Caki2 (cell line): ENCODE data around the gene ATP5F1C. TPM values are rescaled to one million over a fixed set of nuclear protein-coding genes. Genes with fewer than 3 reads are reported as not detected.
"Not testable (repeated sequence)": the region's sequence is repeated elsewhere in the genome, so short reads cannot be mapped to it uniquely, and the experiment has no call there.

ENCODE experiments used
- DNase-seq: peaks from one replicate; pipeline ENCODE4 v3.0.0-alpha.2; 2015; ENCODE audit warnings: low read depth
- in situ Hi-C: cut with HindIII; loops from 2 replicates; pipeline ENCODE4 v1.10.0; 2016; ENCODE audit warnings: low sequenced_read_pairs, low pct_unique_long_range_greater_than_20kb, mixed read lengths
- total RNA-seq: library from RNA; depleted of rRNA; stranded (reverse); fragments of >200 nt; shearing (Covaris generic); gene quantifications from 2 replicates; pipeline ENCODE4 v1.2.3, GENCODE V29; 2014; ENCODE audit warnings: low replicate concordance; rRNA removed

Gene ATP5F1C
- 573 and 677 TPM in 2 replicates for total RNA-seq

DNA sequence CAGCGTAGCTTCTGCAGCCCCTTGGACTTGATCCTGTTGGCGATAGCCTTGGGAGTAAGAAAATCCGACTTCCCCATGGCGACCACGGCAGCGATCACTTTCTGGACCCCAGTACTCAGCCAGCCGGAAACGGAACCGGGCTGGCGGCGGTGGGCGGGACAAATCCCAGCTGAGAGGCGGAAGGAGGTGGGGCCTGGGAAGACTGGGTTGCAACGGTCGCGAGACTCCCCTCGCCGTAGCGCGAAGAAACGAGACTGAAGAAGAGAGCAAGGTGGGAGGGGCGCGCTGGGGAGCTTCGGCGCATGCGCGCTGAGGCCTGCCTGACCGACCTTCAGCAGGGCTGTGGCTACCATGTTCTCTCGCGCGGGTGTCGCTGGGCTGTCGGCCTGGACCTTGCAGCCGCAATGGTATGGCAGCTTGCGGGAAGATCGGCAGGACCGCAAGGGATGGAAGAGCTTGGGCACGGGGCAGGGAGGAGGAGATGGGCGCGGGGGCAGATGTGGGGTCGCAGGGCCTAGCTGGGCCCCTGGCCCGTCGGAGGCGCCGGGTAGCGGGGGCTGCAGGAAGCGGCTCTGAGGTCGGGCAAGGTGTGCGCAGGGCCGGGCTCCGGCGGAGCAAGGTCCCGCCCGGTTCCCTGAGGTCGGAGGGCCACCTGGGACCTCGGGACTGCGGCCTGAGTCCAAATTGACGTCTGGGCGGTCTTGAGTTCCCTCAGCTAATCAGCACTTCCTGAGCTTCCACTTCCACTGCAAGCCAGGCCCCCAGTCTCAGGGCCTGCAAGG is at the start of gene ATP5F1C, which contains the start of gene KIN:
TSS of gene ATP5F1C (plus strand) at position 321 of the 782 bp plus-strand sequence. CDS start at position 352, 31 bp downstream.
TSS of gene KIN (minus strand) at position 137 of the 782 bp plus-strand sequence. CDS start at position 77, 60 bp downstream.
- DNase-seq = peak; percentile 93
- in situ Hi-C loops = no loop called here

DNA sequence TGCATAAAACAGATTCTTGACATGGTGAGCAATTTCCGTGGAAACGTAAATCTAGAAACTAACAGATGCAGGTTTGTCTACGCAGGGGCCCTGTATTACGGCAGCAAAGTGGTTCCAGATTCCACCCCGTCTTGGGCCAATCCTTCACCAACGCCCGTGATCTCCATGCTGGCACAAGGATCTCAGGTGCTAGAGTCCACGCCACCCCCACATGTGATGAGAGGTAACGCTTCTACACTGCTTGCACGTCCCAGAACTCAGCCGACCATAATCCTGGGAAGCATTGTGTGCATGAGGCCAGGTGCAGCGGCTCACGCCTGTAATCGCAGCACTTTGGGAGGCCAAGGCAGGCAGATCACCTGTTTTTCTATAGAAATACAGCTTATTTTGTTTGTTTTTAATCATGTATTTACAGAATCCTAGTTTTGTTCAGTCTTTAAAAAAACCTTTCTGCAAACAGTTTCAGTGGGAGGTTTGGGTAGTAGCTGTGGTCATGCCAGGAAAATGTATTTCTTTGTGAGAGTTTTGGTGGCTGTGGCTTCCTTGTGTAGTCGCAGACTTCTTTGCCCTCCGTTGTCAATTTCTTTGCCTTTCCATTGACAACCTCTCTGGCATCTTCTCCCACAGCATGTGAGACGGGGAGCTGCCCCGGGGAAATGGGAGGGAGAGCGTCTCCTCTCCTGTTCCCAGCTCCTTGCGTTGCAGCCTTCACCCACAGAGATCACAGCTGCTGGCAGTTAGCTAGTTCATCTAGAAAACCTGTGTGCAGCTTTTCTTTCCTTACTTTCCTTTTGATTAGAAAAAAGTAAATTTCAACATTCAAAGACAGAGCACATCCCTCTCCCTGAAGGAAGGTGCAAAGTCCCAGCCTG is 49.2 kb upstream of the ATP5F1C start:
- no peak for DNase-seq
- in situ Hi-C loops = no loop called here

DNA sequence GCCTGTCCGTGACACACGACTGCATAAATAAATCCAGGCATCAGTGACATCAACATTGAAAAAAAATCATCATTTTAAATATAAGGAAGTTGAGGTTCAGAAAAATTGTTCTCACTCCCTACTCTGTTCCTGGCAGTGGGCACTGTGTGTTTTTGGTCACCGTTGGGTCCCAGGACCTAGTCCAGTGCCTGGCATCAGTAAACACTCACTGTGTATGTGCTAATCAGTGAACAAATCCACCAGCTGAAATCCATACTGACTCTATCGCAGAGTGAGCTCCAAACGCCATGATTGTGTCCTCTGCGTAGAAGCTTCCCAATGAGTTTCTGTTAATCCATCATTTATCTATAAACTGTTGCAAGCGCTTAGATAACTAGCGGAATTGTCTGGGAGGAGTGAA is 43.7 kb upstream of the ATP5F1C start:
- in situ Hi-C loops = no loop called here
- no peak for DNase-seq

DNA sequence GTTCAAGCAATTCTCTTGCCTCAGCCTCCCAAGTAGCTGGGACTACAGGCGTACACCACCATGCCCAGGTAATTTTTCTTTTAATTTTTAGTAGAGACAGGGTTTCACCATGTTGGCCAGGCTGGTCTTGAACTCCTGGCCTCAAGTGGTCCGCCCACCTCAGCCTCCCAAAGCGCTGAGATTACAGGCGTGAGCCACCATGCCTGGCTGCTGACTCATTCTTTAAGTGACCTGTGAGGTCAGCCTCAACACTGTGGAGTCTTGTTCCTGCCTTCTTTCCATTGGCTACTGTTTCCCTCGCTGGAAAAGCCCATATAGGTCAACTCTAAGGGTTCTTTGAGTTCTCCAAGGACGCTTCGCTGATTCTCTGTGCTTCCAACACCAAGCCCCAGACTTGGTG is 39.3 kb upstream of the ATP5F1C start:
- DNase-seq, in situ Hi-C loops: not testable (repeated sequence)

DNA sequence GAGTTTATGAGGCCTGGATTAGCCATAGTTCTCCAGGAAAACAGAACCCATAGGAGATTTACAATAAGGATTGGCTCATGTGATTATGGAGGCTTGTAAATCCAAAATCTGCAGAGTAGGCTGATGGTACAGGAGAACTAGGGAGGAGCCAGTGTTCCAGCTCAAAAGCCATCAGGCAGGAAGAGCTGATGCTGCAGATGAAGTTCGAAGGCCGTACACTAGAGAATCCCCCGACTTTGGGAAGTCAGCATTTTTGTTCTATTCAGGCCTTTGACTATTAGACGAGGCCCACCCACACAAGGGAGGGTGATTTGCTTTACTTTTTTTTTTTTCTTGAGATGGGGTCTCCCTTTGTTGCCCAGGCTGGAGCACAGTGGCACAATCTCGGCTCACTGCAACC is 37.8 kb upstream of the ATP5F1C start:
- DNase-seq = no peak
- in situ Hi-C loops = no loop called here

DNA sequence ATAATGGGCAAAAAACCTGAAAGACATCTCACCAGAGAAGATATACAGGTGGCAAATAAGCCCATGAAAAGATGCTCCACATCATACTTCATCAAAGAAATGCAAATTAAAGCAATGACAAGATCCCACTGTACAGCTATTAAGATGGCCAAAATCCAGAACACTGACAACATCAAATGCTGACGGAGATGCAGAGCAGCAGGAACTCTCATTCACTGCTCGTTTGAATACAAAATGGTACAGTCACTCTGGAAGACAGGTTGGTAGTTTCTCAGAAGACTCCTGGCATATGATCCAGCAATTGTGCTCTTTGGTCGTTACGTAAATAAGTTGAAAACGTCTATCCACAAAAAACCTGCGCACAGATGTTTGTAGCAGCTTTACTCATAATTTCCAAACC is 35.7 kb upstream of the ATP5F1C start:
- in situ Hi-C loops = no loop called here
- no peak for DNase-seq

DNA sequence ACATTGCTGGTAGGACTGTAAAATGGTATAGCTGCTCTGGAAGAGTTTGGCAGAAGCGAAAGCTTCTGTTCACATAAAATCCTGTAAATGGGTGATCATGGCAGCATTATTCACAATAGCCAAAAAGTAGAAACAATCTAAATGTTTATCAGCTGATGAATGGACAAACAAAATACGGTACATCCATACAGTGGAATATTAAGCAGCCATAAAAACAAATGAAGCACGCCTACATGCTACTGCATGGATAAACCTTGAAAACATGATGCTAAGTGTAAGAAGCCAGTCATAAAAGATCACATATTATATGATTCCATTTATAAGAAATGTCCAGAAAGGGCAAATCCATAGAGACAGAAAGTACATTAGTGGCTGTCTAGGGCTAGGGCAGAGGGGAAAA is 32.9 kb upstream of the ATP5F1C start:
- in situ Hi-C loops = no loop called here
- no peak for DNase-seq

DNA sequence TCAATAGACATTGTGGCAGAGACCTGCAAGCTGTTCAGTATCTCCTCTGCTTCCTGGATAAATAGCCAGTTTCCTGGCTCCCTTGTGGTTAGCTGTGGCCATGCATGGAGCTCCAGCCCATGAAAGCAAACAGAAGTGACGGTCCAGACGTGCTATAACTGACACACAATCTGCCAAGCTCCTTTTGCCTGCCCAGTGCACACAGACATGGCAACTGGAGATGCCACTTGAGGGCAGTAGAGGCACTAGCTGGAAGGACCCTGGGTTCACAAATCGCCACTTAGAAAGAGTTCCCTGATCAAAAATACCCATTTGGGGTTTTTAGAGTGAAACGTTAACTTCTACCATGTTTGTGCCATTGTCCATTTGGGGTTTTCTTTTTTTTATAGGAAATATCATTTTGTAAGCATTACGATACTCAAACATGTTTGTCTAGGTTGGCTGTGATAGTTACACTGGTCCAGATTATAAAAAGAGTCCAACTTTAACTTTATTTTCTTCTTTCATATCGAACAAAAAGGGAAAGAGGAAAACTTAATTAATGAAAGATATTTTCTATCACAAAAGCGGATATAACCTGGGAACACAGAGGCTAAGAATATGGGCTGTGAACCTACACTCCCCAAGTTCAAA is 31.5 kb upstream of the ATP5F1C start:
- peak; percentile 22 for DNase-seq
- in situ Hi-C loops = no loop called here

DNA sequence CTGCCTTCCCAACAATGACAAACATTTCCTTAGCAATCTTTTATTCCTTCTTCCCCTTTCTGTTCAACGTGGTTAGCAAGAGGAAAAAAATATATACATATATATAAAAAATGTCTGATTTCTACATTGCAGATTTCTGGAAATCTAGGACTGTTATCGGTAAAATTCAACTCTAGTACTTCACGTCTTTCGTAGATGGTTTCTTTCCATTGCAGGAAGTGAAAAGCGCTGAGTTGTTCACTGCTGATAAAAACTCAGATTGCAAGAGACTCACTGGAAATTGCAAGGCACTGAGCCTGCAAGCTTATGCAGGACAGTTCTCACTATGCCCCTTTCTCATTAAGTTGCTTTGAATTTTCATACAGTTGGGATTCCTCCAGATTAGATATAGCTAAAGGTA is 24.0 kb upstream of the ATP5F1C start:
- DNase-seq = no peak
- in situ Hi-C loops = no loop called here

DNA sequence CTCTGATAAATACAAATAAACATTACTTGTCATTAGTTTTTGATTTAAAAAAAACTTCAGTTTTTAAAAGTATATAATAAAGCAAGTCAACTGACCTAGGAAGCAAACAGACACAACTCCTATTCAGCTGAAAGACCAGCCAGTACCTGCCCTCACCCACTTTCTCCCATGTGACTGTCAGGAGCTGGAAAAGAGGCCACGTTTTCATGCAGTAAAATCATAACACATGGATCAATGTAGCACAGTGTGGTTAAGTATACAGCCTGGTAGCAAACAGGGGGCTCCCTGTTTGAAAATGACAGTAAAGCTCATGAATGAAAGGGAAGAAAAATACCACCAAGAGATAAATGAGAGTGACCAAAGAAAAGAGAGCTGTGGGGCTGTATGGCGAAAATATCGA is 21.7 kb upstream of the ATP5F1C start:
- in situ Hi-C loops = no loop called here
- DNase-seq = no peak

DNA sequence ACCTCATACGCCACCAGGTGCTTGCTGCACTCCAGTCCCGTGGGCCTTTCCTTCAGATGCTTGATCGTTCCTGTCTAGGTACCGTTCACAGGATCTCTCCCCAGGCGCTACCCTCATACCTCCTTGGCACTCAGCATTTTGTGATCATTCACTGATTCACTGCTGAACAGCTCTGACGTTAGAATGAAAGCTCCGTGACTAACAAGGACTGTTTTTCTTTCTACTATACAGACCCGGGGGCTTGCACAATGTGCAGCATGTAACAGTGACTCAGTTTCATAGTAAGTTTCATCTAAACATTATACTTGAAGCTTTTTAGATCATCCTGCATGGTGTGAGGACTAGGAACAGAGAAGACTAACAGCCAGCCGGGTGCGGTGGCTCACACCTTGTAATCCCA is 20.8 kb upstream of the ATP5F1C start:
- DNase-seq = no peak
- in situ Hi-C loops = no loop called here

DNA sequence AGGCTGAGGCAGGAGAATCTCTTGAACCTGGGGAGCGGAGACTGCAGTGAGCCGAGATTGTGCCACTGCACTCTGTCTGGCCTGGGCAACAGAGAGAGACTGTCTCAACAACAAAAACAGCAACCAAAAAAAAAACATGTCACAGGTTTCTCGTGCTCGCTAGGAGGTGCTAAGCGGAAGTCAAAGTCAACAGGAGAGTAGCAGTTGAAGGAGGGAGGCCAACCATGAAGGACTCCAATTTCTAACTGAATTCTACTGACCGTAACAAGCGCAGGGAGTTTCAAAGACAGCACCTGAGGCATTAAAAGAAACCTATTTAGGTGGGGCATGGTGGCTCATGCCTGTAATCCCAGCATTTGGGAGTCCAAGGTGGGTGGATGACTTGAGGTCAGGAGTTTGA is 19.6 kb upstream of the ATP5F1C start:
- in situ Hi-C loops = no loop called here
- DNase-seq = no peak

DNA sequence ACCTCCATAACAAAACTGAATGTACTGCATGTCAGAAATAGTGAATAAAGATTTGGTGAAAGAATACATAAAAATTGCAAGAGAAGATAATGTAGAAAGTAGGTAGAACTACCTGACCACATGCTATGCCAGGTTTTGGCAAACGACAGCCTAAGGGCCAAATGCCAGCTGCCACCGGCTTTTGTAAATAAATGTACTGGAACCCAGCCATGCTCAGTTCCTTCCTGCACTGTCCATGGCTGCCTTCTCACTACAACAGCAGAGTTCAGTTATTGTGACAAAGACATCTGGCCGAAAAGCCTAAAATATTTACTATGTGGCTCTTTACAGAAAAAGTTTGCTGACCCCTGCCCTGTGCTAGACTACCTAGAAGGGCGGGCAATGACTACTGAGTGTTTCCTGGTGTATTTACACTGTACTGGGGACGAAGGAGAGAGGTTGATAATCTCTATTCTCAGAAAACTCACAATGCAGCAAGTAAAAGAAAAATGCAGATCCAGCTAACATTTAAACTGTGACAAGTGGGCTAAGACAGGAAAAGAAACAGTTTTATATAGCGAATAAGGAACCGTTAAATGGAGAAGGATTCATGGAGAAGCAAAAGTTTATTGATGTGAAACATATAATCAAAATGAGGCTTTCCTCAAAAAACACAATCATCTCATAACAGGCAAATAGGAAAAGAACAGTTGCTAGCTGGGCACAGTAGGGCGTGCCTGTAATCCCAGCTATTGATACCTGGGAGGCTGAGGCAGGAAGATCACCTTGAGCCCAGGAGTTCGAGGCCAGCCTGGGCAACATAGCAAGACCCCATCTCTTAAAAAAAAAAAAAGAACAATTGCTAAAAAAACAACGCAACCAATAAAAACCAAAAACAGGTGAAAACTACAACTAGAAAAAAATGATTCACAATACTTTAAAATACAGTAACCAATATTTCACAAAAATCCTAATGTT is 13.9 kb upstream of the ATP5F1C start:
- no peak for DNase-seq
- in situ Hi-C loops = no loop called here

DNA sequence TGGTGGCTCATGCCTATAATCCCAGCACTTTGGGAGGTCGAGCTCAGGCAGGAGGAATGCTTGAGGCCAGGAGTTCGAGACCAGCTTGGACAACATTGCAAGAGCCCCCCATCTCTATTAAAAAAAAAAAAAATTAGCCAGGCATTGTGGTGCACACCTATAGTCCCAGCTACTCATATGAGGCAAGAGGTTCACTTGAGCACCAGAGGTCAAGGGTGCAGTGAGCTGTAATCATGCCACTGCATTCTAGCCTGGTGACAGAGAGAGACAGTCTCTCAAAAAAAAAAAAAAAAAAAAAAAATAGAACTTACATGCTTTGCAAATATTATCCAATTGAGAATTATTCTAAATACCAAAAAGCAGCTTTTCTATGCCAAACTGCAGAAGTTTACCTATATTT is 11.2 kb upstream of the ATP5F1C start:
- no peak for DNase-seq
- in situ Hi-C loops = no loop called here

DNA sequence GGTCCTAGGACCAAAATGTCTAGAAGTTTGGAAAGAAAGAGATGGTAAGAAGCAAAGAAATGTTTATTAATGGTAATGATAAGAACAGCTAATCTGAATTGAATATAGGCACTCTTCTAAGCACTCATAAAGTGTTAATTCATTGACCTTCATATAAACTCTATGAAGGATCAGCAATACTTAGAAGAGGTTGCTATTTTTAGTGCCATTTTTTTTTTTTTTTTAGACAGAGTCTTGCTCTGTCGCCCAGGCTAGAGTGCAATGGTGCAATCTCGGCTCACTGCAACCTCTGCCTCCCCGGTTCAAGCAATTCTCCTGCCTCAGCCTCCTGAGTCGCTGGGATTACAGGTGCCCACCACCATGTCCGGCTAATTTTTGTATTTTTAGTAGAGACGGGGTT is 5.8 kb upstream of the ATP5F1C start:
- in situ Hi-C loops = not testable (repeated sequence)

DNA sequence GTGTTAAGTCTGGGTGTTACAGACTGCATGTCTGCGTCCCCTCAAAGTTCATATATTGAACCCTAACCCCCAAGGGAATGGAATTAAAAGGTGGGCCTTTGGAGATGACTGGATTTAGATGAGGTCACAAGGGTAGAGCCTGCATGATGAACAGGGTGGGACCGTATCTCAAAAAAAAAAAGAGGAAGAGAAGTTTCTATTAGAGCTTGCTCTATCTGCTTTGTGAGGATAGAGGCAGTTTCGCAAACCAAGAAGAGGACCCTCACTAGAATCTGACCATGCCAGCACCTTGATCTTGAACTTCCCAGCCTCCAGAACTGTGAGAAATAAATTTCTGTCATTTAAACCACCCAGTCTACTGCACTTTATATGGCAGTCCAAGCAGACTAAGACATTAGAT is 1.5 kb upstream of the ATP5F1C start:
- DNase-seq = no peak
- in situ Hi-C loops = no loop called here

More for the DNA sequence above, 5.8 kb upstream of the ATP5F1C start:
- DNase-seq = not testable (repeated sequence)

DNA sequence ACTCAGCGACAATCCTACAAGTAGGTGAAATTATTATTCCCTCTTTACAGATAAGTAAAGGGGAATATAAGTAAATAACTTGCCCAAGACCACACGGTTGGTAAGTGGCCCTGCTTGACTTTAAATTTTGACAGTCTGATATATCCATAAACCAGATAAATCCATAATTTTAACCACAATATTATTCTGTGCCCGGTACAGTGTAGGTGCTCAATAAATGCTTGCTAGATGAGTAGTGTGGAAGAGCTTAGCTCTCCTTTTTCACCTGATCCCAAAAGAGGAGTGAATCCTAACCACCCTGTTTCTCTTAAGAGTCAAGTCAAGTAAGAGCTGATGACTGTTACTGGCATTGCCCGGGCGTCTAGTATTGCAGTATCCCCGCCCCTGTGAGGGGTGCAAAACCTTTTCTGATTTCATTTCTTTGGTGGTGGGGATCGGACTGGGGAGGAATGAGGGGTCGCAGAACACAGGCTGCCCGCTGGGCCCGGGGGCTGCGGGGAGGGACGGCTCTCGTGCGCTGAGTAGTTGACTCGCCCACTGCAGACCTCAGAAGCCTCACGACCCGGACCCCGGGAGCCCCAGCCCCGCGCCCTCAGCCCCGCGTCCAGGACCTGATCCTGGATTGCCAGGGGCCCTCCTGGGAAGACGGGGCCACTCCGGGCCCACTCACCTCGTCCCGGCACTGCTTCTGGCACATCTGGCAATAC is 674 bp upstream of the ATP5F1C start:
- in situ Hi-C loops = no loop called here
- no peak for DNase-seq
